8988T (cell line): ENCODE data around the gene EBI3.
"Not testable (repeated sequence)": the region's sequence is repeated elsewhere in the genome, so short reads cannot be mapped to it uniquely, and the experiment has no call there.

Source experiments
- DNase-seq: peaks from one replicate; pipeline ENCODE4 v3.0.0; 2011

The EBI3 gene

GRCh38 chr19:4200940-4201542 lies 28.3 kb upstream of the EBI3 start:
- DNase-seq: no peak

- DNase-seq: no peak
These were observed 27.5 kb upstream of the EBI3 start for GRCh38 chr19:4201798-4202197.

GRCh38 chr19:4206818-4207484 lies 22.4 kb upstream of the EBI3 start:
- no peak for DNase-seq

- DNase-seq: no peak
These were observed 20.8 kb upstream of the EBI3 start for GRCh38 chr19:4208385-4209094.

GRCh38 chr19:4210166-4210731 lies 19.1 kb upstream of the EBI3 start:
- DNase-seq: no peak

GRCh38 chr19:4213116-4213515 lies 16.2 kb upstream of the EBI3 start:
- DNase-seq: no peak

GRCh38 chr19:4215807-4216206 lies 13.5 kb upstream of the EBI3 start:
- DNase-seq: no peak

GRCh38 chr19:4216846-4217245 lies 12.5 kb upstream of the EBI3 start:
- DNase-seq: no peak

GRCh38 chr19:4217429-4218264 lies 11.7 kb upstream of the EBI3 start:
- no peak for DNase-seq

GRCh38 chr19:4218523-4218922 lies 10.8 kb upstream of the EBI3 start:
- not testable (repeated sequence) for DNase-seq

GRCh38 chr19:4220188-4220587 lies 9.1 kb upstream of the EBI3 start:
- no peak for DNase-seq

GRCh38 chr19:4224470-4224869 lies 4.9 kb upstream of the EBI3 start:
- no peak for DNase-seq

- no peak for DNase-seq
These were observed 3.4 kb upstream of the EBI3 start for GRCh38 chr19:4225885-4226284.

- no peak for DNase-seq
These were observed 1.6 kb upstream of the EBI3 start for GRCh38 chr19:4227771-4228170.

- DNase-seq: no peak
These were observed 551 bp upstream of the EBI3 start for GRCh38 chr19:4228765-4229178.

GRCh38 chr19:4230237-4230636 lies 914 bp downstream of the EBI3 start:
- not testable (repeated sequence) for DNase-seq

GRCh38 chr19:4231521-4231920 lies 2.2 kb downstream of the EBI3 start:
- not testable (repeated sequence) for DNase-seq

- not testable (repeated sequence) for DNase-seq
These were observed 2.8 kb downstream of the EBI3 start for GRCh38 chr19:4232139-4232538.

GRCh38 chr19:4232614-4233281 lies 3.4 kb downstream of the EBI3 start:
- no peak for DNase-seq

GRCh38 chr19:4233282-4233853 lies 4.0 kb downstream of the EBI3 start:
- DNase-seq: no peak

GRCh38 chr19:4234142-4234861 lies 5.0 kb downstream of the EBI3 start:
- DNase-seq: no peak
